Measurements from ENCODE around the gene DERA.
"Not testable (repeated sequence)": the region's sequence is repeated elsewhere in the genome, so short reads cannot be mapped to it uniquely, and the experiment has no call there.

The DERA gene

GRCh38 chr12:15883536-15883935 is 27.6 kb upstream of the DERA start:
- Histone ChIP-seq H3K4me1 (ENCODE audit: control insufficient read depth, insufficient read depth, low read length) (peaks cover 22% of the 10 kb centered on the region), H3K4me3 (ENCODE audit: low read length) (peak overlapping the region; percentile 83), H3K27me3 (ENCODE audit: control insufficient read depth, insufficient read depth, low read length) (no peaks in the 10 kb centered on the region), H3K27ac (ENCODE audit: low read depth, low read length) (no peak overlapping the region), H3K9ac (ENCODE audit: low read length) (no peak overlapping the region), H3K36me3 (ENCODE audit: control insufficient read depth, insufficient read depth, low read length) (no peaks in the 10 kb centered on the region)

DNA sequence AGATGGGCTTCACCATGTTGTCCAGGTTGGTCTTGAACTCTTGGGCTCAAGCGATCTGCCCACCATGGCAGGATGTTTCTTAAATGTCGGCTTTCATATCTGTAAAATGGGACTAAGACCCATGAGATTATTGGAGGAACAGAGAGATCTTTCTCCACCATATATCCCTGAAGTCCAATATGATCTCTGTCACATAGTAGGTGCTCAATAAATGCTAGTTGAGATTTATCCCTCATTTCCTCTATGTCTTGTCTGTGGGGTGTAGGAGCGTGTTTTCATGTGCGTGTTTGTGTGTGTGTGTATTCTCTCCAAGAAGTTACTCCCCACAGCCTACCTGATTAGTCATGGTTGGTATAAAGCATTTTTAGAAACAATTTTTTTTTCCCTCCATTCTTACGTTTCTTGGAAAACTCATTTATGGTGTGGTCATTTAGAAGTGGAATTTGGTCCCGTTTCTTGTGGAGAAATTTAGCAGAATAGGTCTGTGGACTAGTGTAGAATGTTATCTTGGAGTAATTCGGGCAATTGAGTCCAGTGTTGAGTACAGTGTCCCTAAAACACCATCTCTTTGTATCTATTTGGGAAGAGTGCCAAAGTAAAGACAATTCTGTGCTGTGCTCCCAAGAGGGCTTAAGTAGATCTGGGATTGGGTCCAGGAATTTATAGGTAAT is 24.6 kb upstream of the DERA start:
- Histone ChIP-seq H3K36me3 (ENCODE audit: control insufficient read depth, insufficient read depth, low read length) (no peaks in the 10 kb centered on the region), H3K4me3 (ENCODE audit: low read length) (no peak overlapping the region), H3K9ac (ENCODE audit: low read length) (no peak overlapping the region), H3K27ac (ENCODE audit: low read depth, low read length) (no peak overlapping the region), H3K27me3 (ENCODE audit: control insufficient read depth, insufficient read depth, low read length) (no peaks in the 10 kb centered on the region), H3K4me1 (ENCODE audit: control insufficient read depth, insufficient read depth, low read length) (peaks cover 22% of the 10 kb centered on the region)

- no peak overlapping the region for H3K9ac ChIP-seq (ENCODE audit: low read length)
- H3K4me3 ChIP-seq (ENCODE audit: low read length) = no peak overlapping the region
- no peaks in the 10 kb centered on the region for H3K27me3 ChIP-seq (ENCODE audit: control insufficient read depth, insufficient read depth, low read length)
- peaks cover 22% of the 10 kb centered on the region for H3K4me1 ChIP-seq (ENCODE audit: control insufficient read depth, insufficient read depth, low read length)
- H3K27ac ChIP-seq (ENCODE audit: low read depth, low read length) = no peak overlapping the region
- H3K36me3 ChIP-seq (ENCODE audit: control insufficient read depth, insufficient read depth, low read length) = no peaks in the 10 kb centered on the region
Observed at GRCh38 chr12:15887043-15887817, 23.9 kb upstream of the DERA start.

- Histone ChIP-seq H3K27me3 (ENCODE audit: control insufficient read depth, insufficient read depth, low read length) (no peaks in the 10 kb centered on the region), H3K9ac (ENCODE audit: low read length) (no peak overlapping the region), H3K27ac (ENCODE audit: low read depth, low read length) (no peak overlapping the region), H3K36me3 (ENCODE audit: control insufficient read depth, insufficient read depth, low read length) (peaks cover 3% of the 10 kb centered on the region), H3K4me1 (ENCODE audit: control insufficient read depth, insufficient read depth, low read length) (peaks cover 4% of the 10 kb centered on the region), H3K4me3 (ENCODE audit: low read length) (no peak overlapping the region)
Observed at GRCh38 chr12:15892645-15893259, 18.4 kb upstream of the DERA start.

DNA sequence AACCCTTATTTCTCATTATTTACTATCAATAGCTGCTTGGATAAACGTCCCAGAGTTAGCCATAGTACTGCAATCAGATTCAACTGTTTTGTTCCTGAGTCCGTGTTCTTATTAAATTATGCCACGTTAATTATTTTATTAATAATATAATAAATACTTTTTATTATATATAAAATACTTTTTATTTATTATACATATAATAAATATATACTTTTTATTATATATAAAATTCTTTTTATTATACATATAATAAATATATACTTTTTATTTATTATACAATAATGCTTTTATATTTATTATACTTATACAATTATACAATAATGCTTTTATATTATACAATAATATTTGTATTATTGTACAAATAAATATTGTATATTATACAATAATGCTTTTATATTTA is 17.9 kb upstream of the DERA start:
- H3K4me3 ChIP-seq (ENCODE audit: low read length) = no peak overlapping the region
- H3K4me1 ChIP-seq (ENCODE audit: control insufficient read depth, insufficient read depth, low read length) = peaks cover 2% of the 10 kb centered on the region
- no peak overlapping the region for H3K9ac ChIP-seq (ENCODE audit: low read length)
- peaks cover 3% of the 10 kb centered on the region for H3K36me3 ChIP-seq (ENCODE audit: control insufficient read depth, insufficient read depth, low read length)
- no peaks in the 10 kb centered on the region for H3K27me3 ChIP-seq (ENCODE audit: control insufficient read depth, insufficient read depth, low read length)
- H3K27ac ChIP-seq (ENCODE audit: low read depth, low read length) = no peak overlapping the region

DNA sequence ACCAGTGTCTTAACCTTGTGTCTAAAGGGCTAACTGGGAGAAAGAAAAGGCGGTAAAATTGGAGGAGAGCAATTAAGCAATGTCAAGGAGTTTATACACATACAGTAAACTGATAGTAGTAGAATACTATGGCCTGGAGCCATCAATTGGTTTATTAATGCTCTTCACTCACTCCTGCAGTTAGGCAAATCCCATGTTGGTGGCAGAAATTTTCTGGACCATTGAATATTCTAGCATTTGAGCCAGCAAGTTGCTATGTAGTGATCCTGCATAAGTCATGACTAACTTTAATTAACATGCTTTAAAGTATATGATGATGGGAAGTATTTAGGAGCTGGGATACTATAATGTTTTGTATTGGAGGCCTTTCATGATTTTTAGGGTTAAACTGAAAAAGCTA is 14.3 kb upstream of the DERA start:
- H3K4me3 ChIP-seq (ENCODE audit: low read length) = no peak overlapping the region
- H3K9ac ChIP-seq (ENCODE audit: low read length) = no peak overlapping the region
- no peak overlapping the region for H3K27ac ChIP-seq (ENCODE audit: low read depth, low read length)
- H3K36me3 ChIP-seq (ENCODE audit: control insufficient read depth, insufficient read depth, low read length) = peaks cover 6% of the 10 kb centered on the region
- H3K4me1 ChIP-seq (ENCODE audit: control insufficient read depth, insufficient read depth, low read length) = no peaks in the 10 kb centered on the region
- H3K27me3 ChIP-seq (ENCODE audit: control insufficient read depth, insufficient read depth, low read length) = no peaks in the 10 kb centered on the region

GRCh38 chr12:15897433-15897832 is 13.7 kb upstream of the DERA start:
- peaks cover 6% of the 10 kb centered on the region for H3K36me3 ChIP-seq (ENCODE audit: control insufficient read depth, insufficient read depth, low read length)
- H3K4me1 ChIP-seq (ENCODE audit: control insufficient read depth, insufficient read depth, low read length) = no peaks in the 10 kb centered on the region
- no peaks in the 10 kb centered on the region for H3K27me3 ChIP-seq (ENCODE audit: control insufficient read depth, insufficient read depth, low read length)
- H3K9ac ChIP-seq (ENCODE audit: low read length) = no peak overlapping the region
- no peak overlapping the region for H3K4me3 ChIP-seq (ENCODE audit: low read length)
- H3K27ac ChIP-seq (ENCODE audit: low read depth, low read length) = no peak overlapping the region

GRCh38 chr12:15899282-15899870 is 11.8 kb upstream of the DERA start:
- no peaks in the 10 kb centered on the region for H3K4me1 ChIP-seq (ENCODE audit: control insufficient read depth, insufficient read depth, low read length)
- no peak overlapping the region for H3K4me3 ChIP-seq (ENCODE audit: low read length)
- peaks cover 3% of the 10 kb centered on the region for H3K36me3 ChIP-seq (ENCODE audit: control insufficient read depth, insufficient read depth, low read length)
- no peak overlapping the region for H3K27ac ChIP-seq (ENCODE audit: low read depth, low read length)
- H3K27me3 ChIP-seq (ENCODE audit: control insufficient read depth, insufficient read depth, low read length) = no peaks in the 10 kb centered on the region
- H3K9ac ChIP-seq (ENCODE audit: low read length) = no peak overlapping the region

GRCh38 chr12:15904378-15904920 is 6.7 kb upstream of the DERA start:
- Histone ChIP-seq H3K36me3 (ENCODE audit: control insufficient read depth, insufficient read depth, low read length) (peaks cover 3% of the 10 kb centered on the region), H3K4me3 (ENCODE audit: low read length) (no peak overlapping the region), H3K4me1 (ENCODE audit: control insufficient read depth, insufficient read depth, low read length) (no peaks in the 10 kb centered on the region), H3K9ac (ENCODE audit: low read length) (no peak overlapping the region), H3K27me3 (ENCODE audit: control insufficient read depth, insufficient read depth, low read length) (no peaks in the 10 kb centered on the region), H3K27ac (ENCODE audit: low read depth, low read length) (no peak overlapping the region)

DNA sequence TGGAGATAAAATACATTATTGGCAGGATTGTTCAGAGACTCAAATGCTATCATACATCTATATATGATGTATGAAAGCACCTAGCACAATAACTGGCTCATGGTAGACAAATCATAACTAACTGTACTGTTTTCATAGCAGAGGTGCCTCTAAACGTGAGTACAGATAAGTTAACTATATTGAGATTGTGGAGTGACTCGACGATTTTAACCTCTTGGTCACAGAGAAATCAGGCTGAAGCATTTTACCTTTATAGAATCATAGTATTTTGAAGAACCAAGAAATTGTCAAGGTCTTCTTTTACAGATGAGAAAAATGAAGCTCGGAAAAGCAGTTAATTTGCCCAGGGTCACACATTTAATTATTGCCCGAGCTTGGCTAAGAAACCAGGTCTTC is 666 bp upstream of the DERA start:
- Histone ChIP-seq H3K4me3 (ENCODE audit: low read length) (peak overlapping the region; percentile 69), H3K27ac (ENCODE audit: low read depth, low read length) (peak overlapping the region; percentile 93)

DNA sequence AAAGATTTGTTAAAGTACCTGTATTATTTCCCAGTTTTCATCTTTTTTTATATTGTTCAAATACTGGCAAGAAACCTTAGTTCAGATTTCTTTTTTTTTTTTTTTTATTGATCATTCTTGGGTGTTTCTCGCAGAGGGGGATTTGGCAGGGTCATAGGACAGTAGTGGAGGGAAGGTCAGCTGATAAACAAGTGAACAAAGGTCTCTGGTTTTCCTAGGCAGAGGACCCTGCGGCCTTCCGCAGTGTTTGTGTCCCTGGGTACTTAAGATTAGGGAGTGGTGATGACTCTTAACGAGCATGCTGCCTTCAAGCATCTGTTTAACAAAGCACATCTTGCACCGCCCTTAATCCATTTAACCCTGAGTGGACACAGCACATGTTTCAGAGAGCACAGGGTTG is 799 bp downstream of the DERA start:
- not testable (repeated sequence) for H3K36me3 ChIP-seq (ENCODE audit: control insufficient read depth, insufficient read depth, low read length); H3K4me1 ChIP-seq (ENCODE audit: control insufficient read depth, insufficient read depth, low read length); H3K9ac ChIP-seq (ENCODE audit: low read length); H3K27me3 ChIP-seq (ENCODE audit: control insufficient read depth, insufficient read depth, low read length)
- Histone ChIP-seq H3K4me3 (ENCODE audit: low read length) (peak overlapping the region; percentile 69), H3K27ac (ENCODE audit: low read depth, low read length) (peak overlapping the region; percentile 93)

More for the DNA sequence above, 666 bp upstream of the DERA start:
- H3K27me3 ChIP-seq (ENCODE audit: control insufficient read depth, insufficient read depth, low read length) = no peaks in the 10 kb centered on the region
- H3K4me1 ChIP-seq (ENCODE audit: control insufficient read depth, insufficient read depth, low read length) = no peaks in the 10 kb centered on the region
- no peaks in the 10 kb centered on the region for H3K36me3 ChIP-seq (ENCODE audit: control insufficient read depth, insufficient read depth, low read length)
- H3K9ac ChIP-seq (ENCODE audit: low read length) = no peak overlapping the region

DNA sequence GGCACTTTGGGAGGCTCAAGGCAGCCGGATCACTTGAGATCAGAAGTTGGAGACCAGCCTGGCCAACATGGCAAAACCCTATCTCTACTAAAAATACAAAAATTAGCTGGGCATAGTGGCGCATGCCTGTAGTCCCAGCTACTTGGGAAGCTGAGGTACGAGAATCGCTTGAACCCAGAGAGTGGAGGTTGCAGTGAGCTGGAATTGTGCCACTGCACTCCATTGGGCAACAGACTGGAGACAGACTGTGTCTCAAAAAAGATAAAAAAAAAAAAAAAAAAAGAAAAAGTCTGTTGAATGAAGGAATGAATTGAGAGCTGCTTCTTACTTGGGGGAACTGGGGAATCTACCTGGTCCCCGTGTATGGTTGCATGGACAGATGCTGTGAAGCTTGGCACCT is 3.0 kb downstream of the DERA start:
- not testable (repeated sequence) for H3K9ac ChIP-seq (ENCODE audit: low read length); H3K27ac ChIP-seq (ENCODE audit: low read depth, low read length); H3K4me1 ChIP-seq (ENCODE audit: control insufficient read depth, insufficient read depth, low read length); H3K4me3 ChIP-seq (ENCODE audit: low read length); H3K27me3 ChIP-seq (ENCODE audit: control insufficient read depth, insufficient read depth, low read length); H3K36me3 ChIP-seq (ENCODE audit: control insufficient read depth, insufficient read depth, low read length)

Measured in rectal smooth muscle tissue (tissue), 1 donor.